Measurements from ENCODE around the gene APOM.

DNA sequence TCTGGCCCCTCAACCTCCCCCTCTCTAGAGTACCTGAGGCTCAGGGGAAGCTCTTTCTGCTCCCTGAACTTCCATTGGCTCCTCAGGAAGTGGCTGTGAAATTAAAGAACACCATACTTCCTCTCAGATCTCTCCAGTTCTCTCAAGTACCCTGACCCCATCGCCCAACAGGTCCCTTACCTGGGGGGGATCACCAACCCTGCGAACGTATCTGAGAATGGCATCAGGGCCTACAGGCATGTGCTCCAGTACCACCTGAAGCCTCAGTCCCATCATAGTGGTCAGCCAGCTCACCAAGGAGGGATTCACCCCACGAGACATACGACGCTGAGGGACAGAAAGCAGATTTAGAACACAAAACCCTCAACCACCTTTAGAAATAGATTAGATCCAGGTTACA, 15.1 kb upstream of the APOM start:
- TF ChIP-seq, protein P1, sequence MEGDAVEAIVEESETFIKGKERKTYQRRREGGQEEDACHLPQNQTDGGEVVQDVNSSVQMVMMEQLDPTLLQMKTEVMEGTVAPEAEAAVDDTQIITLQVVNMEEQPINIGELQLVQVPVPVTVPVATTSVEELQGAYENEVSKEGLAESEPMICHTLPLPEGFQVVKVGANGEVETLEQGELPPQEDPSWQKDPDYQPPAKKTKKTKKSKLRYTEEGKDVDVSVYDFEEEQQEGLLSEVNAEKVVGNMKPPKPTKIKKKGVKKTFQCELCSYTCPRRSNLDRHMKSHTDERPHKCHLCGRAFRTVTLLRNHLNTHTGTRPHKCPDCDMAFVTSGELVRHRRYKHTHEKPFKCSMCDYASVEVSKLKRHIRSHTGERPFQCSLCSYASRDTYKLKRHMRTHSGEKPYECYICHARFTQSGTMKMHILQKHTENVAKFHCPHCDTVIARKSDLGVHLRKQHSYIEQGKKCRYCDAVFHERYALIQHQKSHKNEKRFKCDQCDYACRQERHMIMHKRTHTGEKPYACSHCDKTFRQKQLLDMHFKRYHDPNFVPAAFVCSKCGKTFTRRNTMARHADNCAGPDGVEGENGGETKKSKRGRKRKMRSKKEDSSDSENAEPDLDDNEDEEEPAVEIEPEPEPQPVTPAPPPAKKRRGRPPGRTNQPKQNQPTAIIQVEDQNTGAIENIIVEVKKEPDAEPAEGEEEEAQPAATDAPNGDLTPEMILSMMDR (conservative IDR thresholded peaks at IDR 0.05 in 1 of 2, IDR thresholded peaks at IDR 0.05 in 1 of 2; ENCODE audit: extremely low read depth in 1 of 2, insufficient read depth in 1 of 2, low read depth in 1 of 2, low read length in 2 of 2) = no peak
- no peak for TF ChIP-seq EZH2 (IDR thresholded peaks at IDR 0.05; ENCODE audit: borderline replicate concordance, low read length)

All from mammary epithelial cell (primary cell).